Neural progenitor cell (in vitro differentiated cells): Measurements from ENCODE around the gene RAD51B.

ENCODE experiments used
- CTCF ChIP-seq: fragments of 200-600 bp; sonication (generic); IDR thresholded peaks from 2 replicates; pipeline ENCODE4 v1.5.1; 2017; ENCODE audit warnings: antibody characterized with exemption, mild to moderate bottlenecking
- EZH2 ChIP-seq: fragments of 200-600 bp; sonication (generic); IDR thresholded peaks from 2 replicates; pipeline ENCODE4 v1.6.1; 2017; ENCODE audit warnings: antibody characterized with exemption, mild to moderate bottlenecking, moderate library complexity
- EZH2phosphoT487 ChIP-seq: fragments of 200-600 bp; sonication (generic); IDR thresholded peaks from 2 replicates; pipeline ENCODE4 v1.6.1; 2017; ENCODE audit warnings: antibody characterized with exemption

DNA sequence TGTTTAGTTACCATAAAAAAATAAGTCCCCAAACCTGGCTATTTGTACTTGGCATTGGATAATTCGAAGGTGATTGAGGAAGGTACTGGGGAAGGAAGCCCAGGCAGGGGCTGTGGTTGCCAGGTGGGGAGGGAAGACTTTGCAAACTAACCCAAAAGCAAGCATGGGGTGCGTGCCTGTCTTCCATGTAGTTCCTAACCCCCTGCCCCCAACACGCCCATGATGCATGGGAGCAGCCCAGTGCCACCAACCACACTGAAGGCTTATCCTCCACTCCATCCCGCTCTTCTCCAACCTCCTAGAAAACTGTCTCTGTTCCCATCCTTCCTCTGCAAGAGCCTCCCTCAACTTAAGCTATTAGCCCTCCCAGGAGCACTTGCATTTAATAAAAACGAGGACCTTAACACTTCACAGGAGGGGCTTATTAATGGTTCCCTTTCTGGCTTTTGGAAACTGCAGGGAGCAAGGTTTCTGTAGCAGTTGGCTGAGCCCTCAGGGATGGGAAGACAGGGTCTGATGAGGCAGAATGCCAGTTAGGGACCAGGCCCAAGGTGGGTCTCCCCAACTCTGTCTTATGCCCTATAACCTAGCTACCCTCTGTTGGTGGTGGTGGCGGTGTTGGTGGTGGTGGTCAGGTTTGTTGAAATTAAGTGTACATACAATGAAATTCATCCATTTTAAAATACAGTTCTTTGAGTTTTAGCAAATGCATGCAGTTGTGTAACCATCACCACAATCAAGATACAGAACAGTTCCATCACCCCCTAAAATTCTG lies 877.3 kb downstream of the RAD51B start:
- no peak for TF ChIP-seq CTCF
- TF ChIP-seq EZH2 = no peak
- TF ChIP-seq EZH2phosphoT487 = no peak
